VCaP (cell line): Measurements from ENCODE around the gene C15orf62.

Experiments used
- H3K27ac ChIP-seq: fragments of 450-650 bp; 2 replicates; pipeline ENCODE4 v1.5.1; 2017
- CTCF ChIP-seq: fragments of 450-650 bp; conservative IDR thresholded peaks from 2 replicates; pipeline ENCODE4 v1.5.1; 2017; ENCODE audit warnings: mild to moderate bottlenecking, moderate library complexity

Gene C15orf62

GRCh38 chr15:40756938-40757337, 12.8 kb upstream of the C15orf62 start:
- peak overlapping the region; percentile 90 for H3K27ac ChIP-seq
- TF ChIP-seq CTCF = no peak

DNA sequence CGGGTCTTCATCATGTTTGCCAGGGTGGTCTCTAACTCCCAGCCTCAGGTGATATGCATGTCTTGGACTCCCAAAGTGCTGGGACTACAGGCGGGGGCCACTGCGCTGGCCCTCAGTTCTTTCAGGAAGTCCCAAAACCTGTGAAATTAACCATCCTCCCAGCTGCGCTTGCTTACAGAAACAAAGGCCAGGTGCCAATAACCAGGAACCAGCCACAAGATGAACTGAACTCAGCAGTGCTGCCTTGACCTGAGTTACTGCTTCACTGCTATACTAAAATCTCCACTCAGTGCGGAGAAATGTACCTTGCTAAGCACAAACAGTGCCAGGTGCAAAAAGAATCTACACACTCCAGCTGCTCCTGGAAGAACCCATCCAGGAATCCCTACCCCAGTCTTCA, 9.8 kb upstream of the C15orf62 start:
- TF ChIP-seq CTCF = no peak
- H3K27ac ChIP-seq = no peak overlapping the region

GRCh38 chr15:40762919-40763800, 6.6 kb upstream of the C15orf62 start:
- TF ChIP-seq CTCF = no peak
- H3K27ac ChIP-seq = peak overlapping the region; percentile 92

DNA sequence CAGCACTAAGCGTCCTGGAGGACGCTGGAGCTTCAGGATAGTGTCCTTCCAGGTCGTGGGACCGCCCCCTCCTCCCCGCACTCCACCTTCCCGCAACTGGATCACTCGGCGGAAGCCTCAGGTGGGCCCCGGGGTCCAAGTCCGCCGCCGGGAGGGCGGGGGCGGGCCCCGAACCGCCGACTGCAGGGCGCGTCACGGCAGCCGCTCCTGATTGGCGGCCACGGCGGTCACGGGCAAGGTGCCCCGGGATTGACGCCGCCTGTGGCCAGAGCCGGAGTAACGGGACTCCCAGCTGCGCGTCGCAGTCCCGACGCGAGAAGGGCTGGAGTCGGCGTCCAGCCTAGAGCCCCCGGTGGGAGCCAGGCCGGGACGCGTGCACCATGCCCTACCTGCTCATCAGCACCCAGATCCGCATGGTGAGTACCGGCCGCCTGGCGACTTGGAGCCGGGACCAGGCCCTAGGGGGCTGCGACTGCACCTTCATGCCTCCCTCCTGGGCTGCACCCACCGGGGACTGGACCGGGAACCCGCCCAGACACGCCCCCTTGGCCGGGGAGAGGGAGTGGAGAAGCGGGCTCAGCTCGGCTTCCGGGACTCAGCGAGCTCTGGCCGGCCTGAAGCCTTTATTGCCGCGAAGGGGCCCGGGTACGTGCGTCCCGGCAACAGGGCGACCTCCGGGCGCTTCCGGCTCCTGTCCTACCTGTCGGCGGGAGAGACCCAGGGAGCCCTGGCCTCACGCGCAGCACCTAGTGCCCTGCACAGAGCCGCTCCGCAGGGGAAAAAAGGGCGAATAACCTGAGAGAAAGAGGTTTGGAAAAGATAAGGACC, 5.8 kb upstream of the C15orf62 start, which contains the start of gene GCHFR:
Gene GCHFR (plus strand): TSS at position 268 of the 828 bp plus-strand sequence. CDS start 113 bp downstream, at position 381.
- peak; percentile 62 for TF ChIP-seq CTCF
- H3K27ac ChIP-seq = peak within 1 kb of the TSS; percentile 92

GRCh38 chr15:40764629-40765103, 5.1 kb upstream of the C15orf62 start:
- no peak for TF ChIP-seq CTCF
- H3K27ac ChIP-seq = peak overlapping the region; percentile 92

- no peak overlapping the region; the same call in 1 of the 2 replicates for H3K27ac ChIP-seq
Measured at GRCh38 chr15:40766194-40766815, 3.5 kb upstream of the C15orf62 start.

More at GRCh38 chr15:40766194-40766815, 3.5 kb upstream of the C15orf62 start:
- TF ChIP-seq CTCF = no peak
